ENCODE data around the gene RASA3.

GRCh38 chr13:113964251-113964995 lies 168.0 kb downstream of the RASA3 start:
- TF ChIP-seq, protein P1, sequence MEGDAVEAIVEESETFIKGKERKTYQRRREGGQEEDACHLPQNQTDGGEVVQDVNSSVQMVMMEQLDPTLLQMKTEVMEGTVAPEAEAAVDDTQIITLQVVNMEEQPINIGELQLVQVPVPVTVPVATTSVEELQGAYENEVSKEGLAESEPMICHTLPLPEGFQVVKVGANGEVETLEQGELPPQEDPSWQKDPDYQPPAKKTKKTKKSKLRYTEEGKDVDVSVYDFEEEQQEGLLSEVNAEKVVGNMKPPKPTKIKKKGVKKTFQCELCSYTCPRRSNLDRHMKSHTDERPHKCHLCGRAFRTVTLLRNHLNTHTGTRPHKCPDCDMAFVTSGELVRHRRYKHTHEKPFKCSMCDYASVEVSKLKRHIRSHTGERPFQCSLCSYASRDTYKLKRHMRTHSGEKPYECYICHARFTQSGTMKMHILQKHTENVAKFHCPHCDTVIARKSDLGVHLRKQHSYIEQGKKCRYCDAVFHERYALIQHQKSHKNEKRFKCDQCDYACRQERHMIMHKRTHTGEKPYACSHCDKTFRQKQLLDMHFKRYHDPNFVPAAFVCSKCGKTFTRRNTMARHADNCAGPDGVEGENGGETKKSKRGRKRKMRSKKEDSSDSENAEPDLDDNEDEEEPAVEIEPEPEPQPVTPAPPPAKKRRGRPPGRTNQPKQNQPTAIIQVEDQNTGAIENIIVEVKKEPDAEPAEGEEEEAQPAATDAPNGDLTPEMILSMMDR (IDR thresholded peaks at IDR 0.05): no peak
- TF ChIP-seq EZH2 (IDR thresholded peaks at IDR 0.05) (no peak), EZH2phosphoT487 (IDR thresholded peaks at IDR 0.05) (no peak)

Data from neural progenitor cell (in vitro differentiated cells).